H1 (cell line): ENCODE data around the gene GAB3. TPM values are rescaled to one million over a fixed set of nuclear protein-coding genes. Genes with fewer than 3 reads are reported as not detected.
A peak's percentile ranks its signal among the peaks of the same experiment; 100 is the strongest.

Experiments used
- CTCF ChIA-PET: fragments of 300-600 bp; sonication (Branson Sonifier 250); formaldehyde crosslinking; loops from one replicate; lab custom pipeline; 2021; ENCODE audit not compliant: partially characterized antibody; lab: Charles Lee
- POLR2A ChIA-PET: fragments of 300-600 bp; sonication (Branson Sonifier 250); formaldehyde crosslinking; loops from one replicate; lab custom pipeline; 2021; ENCODE audit warnings: inconsistent platforms; ENCODE audit not compliant: partially characterized antibody; lab: Charles Lee
- DNase-seq, 2 experiments: peaks; one replicate each; pipeline versions ENCODE4 v3.0.0 to v3.0.0-alpha.2; 2010 to 2022; ENCODE audit warnings: low spot score in 2 of 2, low read depth in 1 of 2, mixed read lengths in 1 of 2
- FAIRE-seq: peaks from 2 replicates; lab custom pipeline; 2011; peaks lifted over from hg19 to GRCh38; lab: Jason Lieb, UNC
- H2AFZ ChIP-seq: 2 replicates; pipeline ENCODE4 v1.8.1; 2012; ENCODE audit warnings: low read length, inconsistent platforms
- H2AK5ac ChIP-seq: 2 replicates; pipeline ENCODE4 v1.6.1; 2013; ENCODE audit warnings: low read depth, low read length
- H2BK120ac ChIP-seq: replicated peaks from 2 replicates; pipeline ENCODE3; 2013; ENCODE audit warnings: low read depth, low read length, inconsistent platforms
- H2BK12ac ChIP-seq: 2 replicates; pipeline ENCODE4 v1.6.1; 2013; ENCODE audit warnings: low read depth, low read length
- H2BK15ac ChIP-seq: 2 replicates; pipeline ENCODE4 v1.6.1; 2013; ENCODE audit warnings: low read length
- H2BK20ac ChIP-seq: 2 replicates; pipeline ENCODE4 v1.6.1; 2013; ENCODE audit warnings: low read length
- H2BK5ac ChIP-seq: 2 replicates; pipeline ENCODE4 v1.6.1; 2013; ENCODE audit warnings: low read depth, low read length
- H3K14ac ChIP-seq: 2 replicates; pipeline ENCODE4 v1.6.1; 2013; ENCODE audit warnings: inconsistent platforms; ENCODE audit not compliant: insufficient read length
- H3K18ac ChIP-seq: 2 replicates; pipeline ENCODE4 v1.6.1; 2013; ENCODE audit warnings: low read length; ENCODE audit errors: extremely low read depth
- H3K23ac ChIP-seq: 2 replicates; pipeline ENCODE4 v1.6.1; 2013; ENCODE audit warnings: inconsistent platforms; ENCODE audit not compliant: insufficient read length
- H3K23me2 ChIP-seq: 2 replicates; pipeline ENCODE4 v1.6.1; 2013; ENCODE audit warnings: low read depth, low read length
- H3K27ac ChIP-seq: 2 replicates; pipeline ENCODE4 v1.6.1; 2011; ENCODE audit warnings: low read depth, low read length, inconsistent platforms
- H3K27me3 ChIP-seq, 4 experiments: replicated peaks in 1 of 4; 1 replicate in 1 of 4; 2 replicates in 3 of 4; pipeline versions ENCODE4 v1.6.1 to v1.8.1; 2011 to 2013; ENCODE audit warnings: low read length in 3 of 4, mild to moderate bottlenecking in 3 of 4, inconsistent platforms in 2 of 4, mixed read lengths in 2 of 4, moderate library complexity in 1 of 4; ENCODE audit not compliant: control insufficient read depth in 3 of 4, insufficient read depth in 3 of 4; ENCODE audit errors: extremely low read depth in 1 of 4
- H3K36me3 ChIP-seq, 4 experiments: 2 replicates each; pipeline versions ENCODE4 v1.6.1 to v1.8.1; 2011 to 2013; ENCODE audit warnings: mild to moderate bottlenecking in 4 of 4, low read length in 3 of 4, moderate library complexity in 2 of 4, control low read depth in 1 of 4, inconsistent platforms in 1 of 4; ENCODE audit not compliant: insufficient read depth in 4 of 4, control insufficient read depth in 2 of 4
- H3K4ac ChIP-seq: replicated peaks from 2 replicates; pipeline ENCODE3; 2013; ENCODE audit warnings: low read length, low read depth, mixed read lengths, inconsistent platforms; ENCODE audit not compliant: insufficient read length
- H3K4me1 ChIP-seq, 4 experiments: replicated peaks in 1 of 4; 1 replicate in 1 of 4; 2 replicates in 3 of 4; pipeline versions ENCODE4 v1.6.1 to v1.8.1; 2011 to 2013; ENCODE audit warnings: low read length in 3 of 4, inconsistent platforms in 2 of 4, mixed read lengths in 1 of 4; ENCODE audit not compliant: insufficient read depth in 4 of 4, control insufficient read depth in 3 of 4
- H3K4me2 ChIP-seq, 2 experiments: 2 replicates each; pipeline versions ENCODE4 v1.6.1 to v1.8.1; 2011 to 2013; ENCODE audit warnings: low read depth in 2 of 2, low read length in 2 of 2, control low read depth in 1 of 2, inconsistent platforms in 1 of 2, mild to moderate bottlenecking in 1 of 2; ENCODE audit not compliant: insufficient read depth in 1 of 2
- H3K4me3 ChIP-seq, 4 experiments: fragments of 200-600, 300-600 bp in 1 of 4; sonication (generic), shearing (Covaris generic), sonication (Bioruptor Twin) in 1 of 4; 2 replicates each; pipeline versions ENCODE4 v1.5.1 to v1.8.1; 2011 to 2016; ENCODE audit warnings: low read length in 4 of 4, low read depth in 3 of 4, control low read depth in 2 of 4, inconsistent platforms in 2 of 4, mild to moderate bottlenecking in 2 of 4, mixed read lengths in 1 of 4, moderate library complexity in 1 of 4; ENCODE audit not compliant: insufficient read depth in 2 of 4; ENCODE audit errors: extremely low read depth in 1 of 4
- H3K56ac ChIP-seq: replicated peaks from 2 replicates; pipeline ENCODE3; 2013; ENCODE audit warnings: low read depth, mild to moderate bottlenecking, mixed read lengths, low read length, inconsistent platforms; ENCODE audit not compliant: insufficient read length
- H3K79me1 ChIP-seq: 2 replicates; pipeline ENCODE4 v1.6.1; 2013; ENCODE audit warnings: low read depth, low read length, control low read depth
- H3K79me2 ChIP-seq, 2 experiments: 2 replicates each; pipeline versions ENCODE4 v1.6.1 to v1.8.1; 2012 to 2013; ENCODE audit warnings: low read length in 2 of 2, mild to moderate bottlenecking in 2 of 2, inconsistent platforms in 1 of 2; ENCODE audit not compliant: insufficient read depth in 2 of 2, control insufficient read depth in 1 of 2
- H3K9ac ChIP-seq, 4 experiments: replicated peaks in 1 of 4; 1 replicate in 1 of 4; 2 replicates in 3 of 4; pipeline versions ENCODE4 v1.6.1 to v1.8.1; 2011 to 2013; ENCODE audit warnings: low read depth in 3 of 4, low read length in 3 of 4, control low read depth in 2 of 4, mild to moderate bottlenecking in 2 of 4, moderate library complexity in 2 of 4, inconsistent platforms in 1 of 4; ENCODE audit errors: extremely low read depth in 1 of 4
- H3K9me3 ChIP-seq, 2 experiments: 2 replicates each; pipeline versions ENCODE4 v1.6.1 to v1.8.1; 2012 to 2013; ENCODE audit warnings: mild to moderate bottlenecking in 2 of 2, moderate library complexity in 2 of 2, control low read depth in 1 of 2, inconsistent platforms in 1 of 2, low read depth in 1 of 2, low read length in 1 of 2, mixed read lengths in 1 of 2; ENCODE audit not compliant: insufficient read depth in 2 of 2
- H4K20me1 ChIP-seq, 2 experiments: replicated peaks in 1 of 2; 2 replicates each; pipeline versions ENCODE3 to v1.8.1; 2011 to 2013; ENCODE audit warnings: inconsistent platforms in 2 of 2, low read length in 2 of 2, mild to moderate bottlenecking in 1 of 2; ENCODE audit not compliant: insufficient read depth in 2 of 2, control insufficient read depth in 1 of 2
- H4K5ac ChIP-seq: 2 replicates; pipeline ENCODE4 v1.6.1; 2013; ENCODE audit warnings: low read length, low read depth, mixed read lengths, inconsistent platforms; ENCODE audit not compliant: insufficient read length
- H4K8ac ChIP-seq: 2 replicates; pipeline ENCODE4 v1.8.0; 2013; ENCODE audit warnings: mild to moderate bottlenecking, moderate library complexity, low read length, inconsistent platforms; ENCODE audit not compliant: insufficient read depth; ENCODE audit errors: extremely low read depth
- H4K91ac ChIP-seq: replicated peaks from 2 replicates; pipeline ENCODE3; 2013; ENCODE audit warnings: low read length, mixed read lengths, inconsistent platforms; ENCODE audit not compliant: insufficient read length
- ATF2 ChIP-seq: IDR thresholded peaks from 2 replicates; pipeline ENCODE4 v1.6.1; 2012; ENCODE audit warnings: low read length, inconsistent platforms
- BACH1 ChIP-seq: IDR thresholded peaks from 2 replicates; pipeline ENCODE4 v1.6.1; 2012; ENCODE audit warnings: low read length, improper control_type of control experiment
- HDAC6 ChIP-seq: IDR thresholded peaks from one replicate; pipeline ENCODE4 v1.7.1; 2012; ENCODE audit warnings: low read depth, mild to moderate bottlenecking, inconsistent platforms, low read length, moderate library complexity
- JUN ChIP-seq: IDR thresholded peaks from 2 replicates; pipeline ENCODE4 v1.6.1; 2011; ENCODE audit warnings: low read depth, mild to moderate bottlenecking, improper control_type of control experiment, low read length
- JUND ChIP-seq: IDR thresholded peaks from 2 replicates; pipeline ENCODE4 v1.6.1; 2011; ENCODE audit warnings: mild to moderate bottlenecking, improper control_type of control experiment, low read length
- PHF8 ChIP-seq: fragments of 200-600 bp; sonication (generic); conservative IDR thresholded peaks from 2 replicates; pipeline ENCODE4 v1.7.1; 2012; ENCODE audit warnings: low read depth, mild to moderate bottlenecking, inconsistent platforms, low read length, moderate library complexity
- POLR2A ChIP-seq, 2 experiments: IDR thresholded peaks; 1 replicate in 1 of 2; 2 replicates in 1 of 2; pipeline ENCODE4 v1.6.1; 2011; ENCODE audit warnings: low read depth in 2 of 2, low read length in 2 of 2, mild to moderate bottlenecking in 2 of 2; ENCODE audit errors: control extremely low read depth in 1 of 2
- RAD21 ChIP-seq, 2 experiments: IDR thresholded peaks in 1 of 2; conservative IDR thresholded peaks in 1 of 2; 2 replicates each; pipeline ENCODE4 v1.6.1; 2011; ENCODE audit warnings: low read depth in 2 of 2, low read length in 2 of 2, improper control_type of control experiment in 1 of 2, inconsistent platforms in 1 of 2, mild to moderate bottlenecking in 1 of 2, moderate library complexity in 1 of 2
- SP2 ChIP-seq: IDR thresholded peaks from 2 replicates; pipeline ENCODE4 v1.6.1; 2012; ENCODE audit warnings: mild to moderate bottlenecking, low read length, inconsistent platforms
- TAF1 ChIP-seq: IDR thresholded peaks from 2 replicates; pipeline ENCODE4 v1.6.1; 2011; ENCODE audit warnings: mild to moderate bottlenecking, low read depth, low read length
- TBP ChIP-seq: IDR thresholded peaks from 2 replicates; pipeline ENCODE4 v1.6.1; 2011; ENCODE audit warnings: low read depth, low read length, improper control_type of control experiment
- TCF12 ChIP-seq: IDR thresholded peaks from 2 replicates; pipeline ENCODE4 v1.6.1; 2011; ENCODE audit warnings: low read depth, mild to moderate bottlenecking, low read length
- WGBS, 2 experiments: shearing (Covaris generic) in 1 of 2; methylation state at CpG; one replicate each; pipeline versions ENCODE4 v1.1.6 to v1.1.7; 2013 to 2015; ENCODE audit warnings: low lambda C conversion rate in 2 of 2, mixed read lengths in 2 of 2, inconsistent platforms in 1 of 2, low coverage in 1 of 2, missing lambda C conversion rate in 1 of 2; ENCODE audit not compliant: insufficient replicate concordance in 2 of 2, insufficient coverage in 1 of 2, insufficient read length in 1 of 2; ENCODE audit errors: extremely low coverage in 1 of 2, missing lambda C conversion rate in 1 of 2; 5-methylcytosine and 5-hydroxymethylcytosine counted together
- polyA plus RNA-seq, 7 experiments: library from polyadenylated mRNA; depleted of rRNA in 3 of 7; stranded (reverse) in 5 of 7; unstranded in 2 of 7; fragments of >200 nt in 5 of 7; fragments of 200-250 nt in 2 of 7; gene quantifications; 1 replicate in 5 of 7; 2 replicates in 1 of 7; 4 replicates in 1 of 7; pipeline versions ENCODE4 v1.2.1 to v1.2.3, GENCODE V29; 2011 to 2013; ENCODE audit warnings: missing spikeins in 2 of 7, mixed read lengths in 2 of 7
- total RNA-seq: library from RNA; stranded (reverse); fragmentation: NEBNext Ultra II Directional; extraction: Animal tissue kit (Norgen Biotek cat#: 25700); gene quantifications from 2 replicates; pipeline ENCODE4 v1.2.1, GENCODE V29; 2021

Gene GAB3
- total and polyA plus RNA-seq, 2 of the 8 experiments (the other 6 are each of a cell fraction or from before 2014, with no cell fraction given), result 0.48 to 1.2 TPM

- DNase-seq (no peak), FAIRE-seq (no peak)
- H2BK20ac ChIP-seq, result no peak overlapping the region
- peak overlapping the region in 1 of 4 experiments; percentile 55; a peak in 3 of 8 replicates for H3K4me3 ChIP-seq
- H3K27ac ChIP-seq, result no peak overlapping the region
- peaks cover 2% of the 10 kb centered on the region; the same call in 1 of the 2 replicates for H3K23me2 ChIP-seq
- H3K36me3 ChIP-seq, result no peaks in the 10 kb centered on the region
- no peak overlapping the region for H3K9ac ChIP-seq
- H3K56ac ChIP-seq, result no peak overlapping the region
- no peak overlapping the region for H2AFZ ChIP-seq
- H3K79me2 ChIP-seq, result no peaks in the 10 kb centered on the region
- no peaks in the 10 kb centered on the region for H3K9me3 ChIP-seq
- H3K4ac ChIP-seq, result no peak overlapping the region
- H2BK15ac ChIP-seq, result no peak overlapping the region
- H4K5ac ChIP-seq, result no peak overlapping the region
- H3K27me3 ChIP-seq, result peaks cover 8 to 29% (median 27%) of the 10 kb centered on the region in 4 experiments
- peak overlapping the region; percentile 71 to 76; a peak in 3 of 4 replicates for H3K4me2 ChIP-seq
- H2BK5ac ChIP-seq, result no peak overlapping the region
- no peak overlapping the region for H3K18ac ChIP-seq
- no peak overlapping the region for H2AK5ac ChIP-seq
- no peak overlapping the region for H4K8ac ChIP-seq
- ChIA-PET CTCF (interaction anchor here (0.9 to 3.6 kb wide), 3 partner anchors 17 to 89 kb away, joined by 3 to 22 read pairs (median 3); no protein-coding TSS in a partner anchor), POLR2A (interaction anchor here (1.2 to 5.1 kb wide), 2 partner anchors 13 to 28 kb away, joined by 5 to 26 read pairs; partner anchors contain the start of gene DKC1)
- H3K4me1 ChIP-seq, result no peaks in the 10 kb centered on the region
- no peak overlapping the region for H2BK120ac ChIP-seq
- H3K79me1 ChIP-seq, result no peaks in the 10 kb centered on the region
- no peak overlapping the region for H3K14ac ChIP-seq
- peaks cover 0 to 2% of the 10 kb centered on the region in 2 experiments for H4K20me1 ChIP-seq
- no peak overlapping the region for H2BK12ac ChIP-seq
- no peak overlapping the region for H3K23ac ChIP-seq
- no peak overlapping the region for H4K91ac ChIP-seq
- WGBS, 2 experiments, result 53% methylated on average over 6 of the region's 6 CpGs; no CpG with 5 or more reads in 1 of the 2 experiments
- TF ChIP-seq RAD21 (IDR thresholded peaks at IDR 0.05 in 1 of 2, conservative IDR thresholded peaks at IDR 0.05 in 1 of 2; ENCODE audit: low read depth in 2 of 2, low read length in 2 of 2), result no peak
- no peak for TF ChIP-seq TBP
- no peak for TF ChIP-seq PHF8
- TF ChIP-seq ATF2, result no peak
- no peak for TF ChIP-seq BACH1
- TF ChIP-seq HDAC6, result no peak
- TF ChIP-seq JUND, result no peak
- no peak for TF ChIP-seq JUN
- TF ChIP-seq TCF12, result no peak
- TF ChIP-seq POLR2A (IDR thresholded peaks at IDR 0.05; ENCODE audit: control extremely low read depth in 1 of 2, low read depth in 2 of 2, low read length in 2 of 2), result no peak
- no peak for TF ChIP-seq SP2
- TF ChIP-seq TAF1, result no peak
Observed at GRCh38 chrX:154749856-154750255, 1.0 kb downstream of the GAB3 start.
